Aorta (tissue), 5 donors: Measurements from ENCODE around the gene OR5H14. TPM values are rescaled to one million over a fixed set of nuclear protein-coding genes. Genes with fewer than 3 reads are reported as not detected.
"Not testable (repeated sequence)": the region's sequence is repeated elsewhere in the genome, so short reads cannot be mapped to it uniquely, and the experiment has no call there.

Experiments used
- ATAC-seq: fragments of 200-7000 bp; cut with Tn5 transposase; one replicate; pipeline ENCODE4 v1.9.1; 2022; ENCODE audit warnings: moderate library complexity; ENCODE audit not compliant: low FRiP score
- DNase-seq, 2 donors: peaks; one replicate each; pipeline ENCODE4 v3.0.0-alpha.2; 2020
- H3K27ac ChIP-seq, 2 donors: one replicate each; pipeline ENCODE4 v1.5.1; 2013; ENCODE audit warnings: low read length in 2 of 2, mild to moderate bottlenecking in 2 of 2, moderate library complexity in 2 of 2, control low read depth in 1 of 2, inconsistent platforms in 1 of 2, low read depth in 1 of 2
- H3K27me3 ChIP-seq, 2 donors: one replicate each; pipeline ENCODE4 v1.6.1; 2013; ENCODE audit warnings: control low read depth in 1 of 2, low read length in 1 of 2, mild to moderate bottlenecking in 1 of 2, moderate library complexity in 1 of 2; ENCODE audit not compliant: insufficient read depth in 2 of 2, control insufficient read depth in 1 of 2
- H3K36me3 ChIP-seq, 2 donors: one replicate each; pipeline ENCODE4 v1.6.1; 2013; ENCODE audit warnings: control low read depth in 1 of 2, low read length in 1 of 2, mild to moderate bottlenecking in 1 of 2; ENCODE audit not compliant: insufficient read depth in 2 of 2, control insufficient read depth in 1 of 2
- H3K4me1 ChIP-seq, 2 donors: one replicate each; pipeline ENCODE4 v1.6.1; 2013; ENCODE audit warnings: low read length in 2 of 2, control low read depth in 1 of 2, mild to moderate bottlenecking in 1 of 2, moderate library complexity in 1 of 2; ENCODE audit not compliant: insufficient read depth in 2 of 2, control insufficient read depth in 1 of 2
- H3K4me3 ChIP-seq, 2 donors: one replicate each; pipeline ENCODE4 v1.5.1; 2013; ENCODE audit warnings: low read length in 2 of 2, control low read depth in 1 of 2, mild to moderate bottlenecking in 1 of 2
- H3K9me3 ChIP-seq: one replicate; pipeline ENCODE4 v1.6.1; 2013; ENCODE audit warnings: mild to moderate bottlenecking, low read length; ENCODE audit not compliant: control insufficient read depth
- WGBS, 2 donors: extraction: QIAGEN DNeasy Blood & Tissue Kit; methylation state at CpG; one replicate each; pipeline ENCODE4 v1.1.7; 2013; 5-methylcytosine and 5-hydroxymethylcytosine counted together
- intact Hi-C, 2 donors: fragments of 100-400 bp; cut with DNase I; formaldehyde crosslinking; loops; one replicate each; pipeline versions ENCODE4 v1.14.2 to v1.15.0; 2022
- polyA plus RNA-seq, 2 donors: library from polyadenylated mRNA; stranded (reverse); fragments of 200-250 nt; gene quantifications; one replicate each; pipeline ENCODE4 v1.2.3, GENCODE V29; 2013
- total RNA-seq, 2 donors: library from RNA; stranded (reverse); fragmentation: NEBNext Ultra II Directional; extraction: Animal tissue kit (Norgen Biotek cat#: 25700); gene quantifications; one replicate each; pipeline ENCODE4 v1.2.1, GENCODE V29; 2021
- donor health status: healthy with polysubstance abuse.
- donor health status: Bipolar disorder and iron deficiency.
- donor health status: DM: no; HTN: no; CAD: no.
- donor health status: DM: no; HTN: no; CAD: no.
- donor health status: DM: yes; HTN: yes; CAD: no.

The OR5H14 gene
- total and polyA plus RNA-seq, 4 donors, result 0.03 TPM; not detected in 3

GRCh38 chr3:98137826-98138557 lies 9.3 kb upstream of the OR5H14 start:
- H3K4me1 ChIP-seq, H3K9me3 ChIP-seq, H3K4me3 ChIP-seq, H3K27me3 ChIP-seq, ATAC-seq, intact Hi-C loops, H3K27ac ChIP-seq, DNase-seq, H3K36me3 ChIP-seq: not testable (repeated sequence)
- 77 to 89% methylated on average over 23 of the region's 23 CpGs for WGBS, 2 donors

- intact Hi-C loops, result no loop called here
- DNase-seq (no peak), ATAC-seq (no peak)
- H3K27ac ChIP-seq, result no peak overlapping the region
- H3K36me3 ChIP-seq, result no peaks in the 10 kb centered on the region
- no peaks in the 10 kb centered on the region for H3K4me1 ChIP-seq
- no peaks in the 10 kb centered on the region for H3K9me3 ChIP-seq
- H3K4me3 ChIP-seq, result no peak overlapping the region
- H3K27me3 ChIP-seq, result no peaks in the 10 kb centered on the region
These were observed 6.7 kb upstream of the OR5H14 start for GRCh38 chr3:98140531-98140930.

GRCh38 chr3:98148751-98149150 lies 1.5 kb downstream of the OR5H14 start:
- Histone ChIP-seq H3K4me1 (no peaks in the 10 kb centered on the region), H3K27me3 (no peaks in the 10 kb centered on the region), H3K27ac (no peak overlapping the region), H3K9me3 (peaks cover 1% of the 10 kb centered on the region), H3K4me3 (no peak overlapping the region), H3K36me3 (no peaks in the 10 kb centered on the region)
- intact Hi-C loops, result no loop called here
- ATAC-seq (no peak), DNase-seq (no peak)
- 62 to 65% methylated on average over 3 of the region's 3 CpGs for WGBS, 2 donors

- 73 to 80% methylated on average over 4 of the region's 4 CpGs for WGBS, 2 donors
- H3K36me3 ChIP-seq, H3K27me3 ChIP-seq, intact Hi-C loops, DNase-seq, H3K9me3 ChIP-seq, H3K27ac ChIP-seq, H3K4me3 ChIP-seq, H3K4me1 ChIP-seq, ATAC-seq: not testable (repeated sequence)
These were observed 2.2 kb downstream of the OR5H14 start for GRCh38 chr3:98149456-98149855.

GRCh38 chr3:98151241-98151640 lies 4.0 kb downstream of the OR5H14 start:
- 46 to 62% methylated on average over 5 of the region's 5 CpGs for WGBS, 2 donors
- DNase-seq (no peak), ATAC-seq (no peak)
- Histone ChIP-seq H3K36me3 (no peaks in the 10 kb centered on the region), H3K27me3 (no peaks in the 10 kb centered on the region), H3K27ac (no peak overlapping the region), H3K4me3 (no peak overlapping the region), H3K9me3 (peaks cover 1% of the 10 kb centered on the region), H3K4me1 (no peaks in the 10 kb centered on the region)
- intact Hi-C loops, result no loop called here

- no peak within 1 kb of the TSS for H3K27ac ChIP-seq
- H3K4me1 ChIP-seq, result no peaks in the 10 kb centered on the region
- no peak for ATAC-seq
- no peaks in the 10 kb centered on the region for H3K27me3 ChIP-seq
- no peak within 1 kb of the TSS for H3K4me3 ChIP-seq
- H3K36me3 ChIP-seq, result no peaks in the 10 kb centered on the region
- intact Hi-C loops, result no loop called here
- H3K9me3 ChIP-seq, result peaks cover 1% of the 10 kb centered on the region
- 91 to 92% methylated on average over 3 of the region's 3 CpGs for WGBS, 2 donors
- no peak for DNase-seq
These were observed 19.1 kb downstream of the OR5H14 start, which contains the start of gene OR5H15 for GRCh38 chr3:98166396-98166795. Gene OR5H15, plus strand, starts transcription at chr3:98166696. Its CDS starts 2,004 bp downstream, at chr3:98168700.

GRCh38 chr3:98171071-98171470 lies 23.8 kb downstream of the OR5H14 start:
- ATAC-seq (no peak), DNase-seq (no peak)
- Histone ChIP-seq H3K4me3 (no peak overlapping the region), H3K27ac (no peak overlapping the region), H3K4me1 (no peaks in the 10 kb centered on the region), H3K36me3 (no peaks in the 10 kb centered on the region), H3K9me3 (no peaks in the 10 kb centered on the region), H3K27me3 (no peaks in the 10 kb centered on the region)
- WGBS, 2 donors, result 51 to 53% methylated on average over 1 of the region's 1 CpG
- intact Hi-C loops, result no loop called here

GRCh38 chr3:98172621-98173020 lies 25.3 kb downstream of the OR5H14 start:
- no peaks in the 10 kb centered on the region for H3K36me3 ChIP-seq
- H3K4me1 ChIP-seq, result no peaks in the 10 kb centered on the region
- no peak overlapping the region for H3K4me3 ChIP-seq
- H3K27me3 ChIP-seq, result no peaks in the 10 kb centered on the region
- no peak overlapping the region for H3K27ac ChIP-seq
- WGBS, 2 donors, result 81 to 85% methylated on average over 7 of the region's 7 CpGs
- DNase-seq, result no peak
- H3K9me3 ChIP-seq, result no peaks in the 10 kb centered on the region
- ATAC-seq, result no peak
- intact Hi-C loops, result no loop called here

GRCh38 chr3:98180319-98180890 lies 33.1 kb downstream of the OR5H14 start:
- no peak overlapping the region for H3K27ac ChIP-seq
- H3K4me3 ChIP-seq, result no peak overlapping the region
- DNase-seq (no peak), ATAC-seq (no peak)
- no peaks in the 10 kb centered on the region for H3K9me3 ChIP-seq
- intact Hi-C loops, result no loop called here
- H3K27me3 ChIP-seq, result no peaks in the 10 kb centered on the region
- no peaks in the 10 kb centered on the region for H3K4me1 ChIP-seq
- no peaks in the 10 kb centered on the region for H3K36me3 ChIP-seq
- WGBS, 2 donors, result 80 to 86% methylated on average over 3 of the region's 3 CpGs
